CD4-positive, alpha-beta T cell treated with Interleukin-1 beta for 1 hour (primary cell): ENCODE measurements around the gene TCEANC2.
A peak's percentile ranks its signal among the peaks of the same experiment; 100 is the strongest.

Source experiments
- DNase-seq, 2 donors: peaks; one replicate each; pipeline ENCODE4 v3.0.0-alpha.2; 2020 to 2022

The TCEANC2 gene

DNA sequence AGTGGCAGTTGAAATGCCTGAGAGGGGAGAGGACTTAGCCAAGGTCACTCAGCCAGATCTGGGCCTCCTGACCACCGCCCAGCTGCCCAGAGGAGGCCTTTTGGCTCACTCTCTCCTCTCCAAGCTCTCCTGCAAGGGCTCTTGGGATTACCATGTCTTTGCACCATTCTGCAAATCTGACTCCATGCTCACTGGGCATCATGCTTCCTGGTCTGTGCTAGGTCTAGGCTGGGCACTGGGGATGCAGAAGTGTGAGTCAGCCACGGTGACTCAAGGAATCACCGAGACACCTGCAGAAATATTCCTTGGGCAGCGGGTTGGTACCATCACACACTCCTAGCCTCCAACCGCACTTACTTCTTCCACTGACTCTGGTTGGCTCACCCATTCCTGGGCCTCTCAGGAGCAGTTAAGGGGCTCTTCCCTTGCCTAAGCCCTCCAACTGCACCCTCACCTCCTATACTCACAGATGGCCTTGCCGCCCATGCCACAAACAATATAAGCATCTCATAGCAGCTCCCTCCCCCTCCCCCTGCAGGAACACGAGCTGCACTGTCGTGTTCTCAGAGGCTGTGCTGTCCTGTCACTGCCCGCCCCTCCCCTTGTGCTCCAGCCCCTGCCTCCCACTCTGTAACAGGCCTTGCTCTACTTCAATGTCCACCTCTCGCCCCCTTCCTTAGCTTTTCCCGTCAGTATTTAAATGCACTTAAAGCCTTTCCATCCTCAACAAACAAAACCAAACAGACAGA is 64.6 kb downstream of the TCEANC2 start:
- no peak for DNase-seq

DNA sequence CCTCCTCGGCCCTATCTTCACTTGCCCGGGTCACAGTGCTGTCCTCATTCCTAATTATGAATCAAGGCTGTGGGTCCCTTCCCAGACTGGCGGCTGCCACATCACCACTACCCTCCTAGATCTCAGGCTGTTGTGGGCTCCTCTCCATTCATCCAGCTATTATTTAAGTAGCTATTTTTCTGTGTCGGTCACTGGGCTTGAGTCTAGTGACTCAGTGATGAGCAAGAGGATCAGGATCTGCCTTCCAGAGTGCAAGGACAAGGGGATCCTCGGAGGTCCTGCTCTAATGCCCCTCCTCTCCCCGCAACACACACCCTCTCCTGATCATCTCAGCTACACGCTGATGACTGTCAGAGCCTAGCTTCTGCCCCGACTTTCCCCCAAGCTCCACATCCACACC is 65.3 kb downstream of the TCEANC2 start:
- no peak for DNase-seq

DNA sequence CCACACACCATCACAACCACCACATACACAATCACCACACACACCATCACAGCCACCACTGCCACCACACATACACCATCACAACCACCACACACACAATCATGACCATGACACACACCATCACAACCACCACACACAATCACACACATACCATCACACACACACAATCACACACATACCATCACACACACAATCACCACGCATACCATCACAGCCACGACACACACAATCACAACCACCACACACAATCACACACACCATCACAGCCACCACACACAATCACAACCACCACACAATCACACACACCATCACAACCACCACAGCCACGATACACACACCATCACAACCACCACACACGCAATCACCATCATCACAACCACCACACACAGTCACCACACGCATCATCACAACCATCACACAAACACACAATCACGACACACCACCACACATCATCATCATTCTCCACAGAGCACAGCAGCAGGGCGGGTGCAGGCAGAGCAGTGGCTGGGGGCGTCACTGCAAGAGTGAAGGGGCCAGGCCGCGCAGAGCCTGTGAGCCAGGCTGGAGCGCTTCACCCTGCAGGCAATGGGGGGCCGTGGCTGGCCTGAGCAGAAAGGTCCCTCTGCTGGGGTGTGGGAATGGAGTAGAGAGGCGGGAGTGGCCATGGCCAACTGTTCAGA is 66.8 kb downstream of the TCEANC2 start:
- DNase-seq = no peak

DNA sequence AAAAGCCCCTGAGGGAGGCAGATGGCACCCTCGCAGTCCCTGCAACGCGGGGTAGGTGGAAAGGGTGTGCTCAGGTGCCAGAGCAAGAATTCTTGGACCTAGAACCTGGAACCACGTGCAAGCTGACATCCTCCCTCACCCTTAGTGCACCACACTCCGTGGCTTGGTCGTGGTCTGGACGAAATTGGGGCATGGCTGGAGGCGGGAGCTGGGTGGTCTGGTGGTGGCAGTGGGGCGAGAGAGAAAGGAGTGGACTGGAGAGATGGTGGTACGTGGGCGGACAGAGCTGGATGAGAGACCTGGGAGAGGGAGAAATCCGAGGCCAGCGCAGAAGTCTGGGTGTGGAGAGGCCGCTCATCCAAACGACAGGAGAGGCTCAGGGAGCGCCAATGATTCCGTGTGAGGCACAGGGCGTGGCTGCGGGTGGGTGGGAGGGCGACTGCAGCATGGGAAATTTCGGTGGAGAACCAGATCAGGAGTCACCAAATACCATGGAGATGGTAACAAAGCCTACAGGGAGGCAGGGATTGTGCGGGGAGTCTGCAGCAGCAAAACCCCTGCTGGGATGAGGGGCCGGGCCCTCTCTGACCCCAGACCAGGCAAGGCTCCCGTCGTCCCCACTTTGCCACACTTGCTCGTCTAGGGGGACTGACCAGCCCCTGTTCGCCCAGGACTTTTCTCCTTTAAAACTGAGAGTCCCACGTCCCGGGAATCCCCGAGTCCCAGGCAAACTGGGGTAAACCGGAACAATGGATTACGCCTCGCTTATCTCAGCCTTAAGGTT is 67.5 kb downstream of the TCEANC2 start:
- DNase-seq = no peak

DNA sequence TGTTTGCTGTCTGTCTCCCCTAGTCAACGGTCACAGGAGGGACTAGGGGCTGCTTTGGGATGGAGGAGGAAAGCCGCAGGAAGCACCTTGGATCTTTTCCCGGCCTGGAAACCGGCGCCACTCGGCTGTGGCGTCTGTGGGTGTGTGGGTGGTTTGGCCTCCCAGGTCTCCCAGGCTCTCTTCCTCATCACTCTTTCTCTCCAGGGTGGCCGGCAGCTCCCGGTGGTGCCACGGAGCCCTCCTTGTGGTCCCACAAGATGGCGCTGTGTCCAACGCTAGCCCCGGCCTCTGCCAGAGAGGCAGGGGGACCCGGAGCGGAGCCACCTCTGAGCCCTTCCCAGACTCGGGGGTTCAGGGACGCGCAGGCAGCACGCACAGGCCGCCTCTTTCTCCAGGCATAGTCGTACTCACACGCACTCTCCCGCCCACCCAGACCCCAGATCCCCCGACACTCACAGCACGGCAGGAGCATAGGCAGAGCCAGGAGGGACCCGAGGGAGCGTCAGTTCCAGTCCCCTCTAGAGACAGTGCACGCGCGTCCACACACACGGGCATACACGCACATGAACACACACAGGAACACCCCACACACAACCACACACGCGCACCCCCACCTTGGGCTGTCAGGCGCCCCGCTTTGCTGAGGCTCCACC is 68.2 kb downstream of the TCEANC2 start:
- peak; percentile 56 to 62 for DNase-seq

DNA sequence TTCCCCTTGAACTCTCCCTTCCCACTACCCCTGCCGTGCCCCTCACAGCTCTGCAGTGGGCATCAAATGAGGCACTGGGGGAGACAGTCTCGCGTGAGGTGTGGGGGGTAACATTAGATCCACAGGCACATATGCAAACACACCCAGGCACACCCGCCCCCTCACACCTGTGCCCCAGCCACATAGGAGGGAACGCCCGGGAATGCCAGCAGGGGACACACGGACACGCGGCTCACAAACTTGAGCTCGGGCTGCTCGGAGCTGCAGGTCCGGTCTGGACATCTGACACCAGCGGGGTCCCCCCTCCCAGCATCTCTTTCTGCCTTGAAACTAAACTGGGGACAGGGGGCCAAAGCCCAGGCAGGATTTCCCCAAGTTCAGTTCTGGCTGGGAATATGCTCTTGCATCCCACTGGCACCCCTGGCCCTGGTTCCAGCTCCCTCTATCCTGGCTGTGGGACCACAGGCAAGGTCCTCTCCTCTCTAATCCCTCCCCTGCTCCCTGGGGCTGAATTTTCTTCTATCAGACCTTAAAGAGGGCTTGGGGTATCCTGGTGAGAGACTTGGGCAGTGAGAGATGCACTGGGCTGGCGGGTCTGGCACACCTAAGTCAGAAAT is 68.8 kb downstream of the TCEANC2 start:
- no peak for DNase-seq

DNA sequence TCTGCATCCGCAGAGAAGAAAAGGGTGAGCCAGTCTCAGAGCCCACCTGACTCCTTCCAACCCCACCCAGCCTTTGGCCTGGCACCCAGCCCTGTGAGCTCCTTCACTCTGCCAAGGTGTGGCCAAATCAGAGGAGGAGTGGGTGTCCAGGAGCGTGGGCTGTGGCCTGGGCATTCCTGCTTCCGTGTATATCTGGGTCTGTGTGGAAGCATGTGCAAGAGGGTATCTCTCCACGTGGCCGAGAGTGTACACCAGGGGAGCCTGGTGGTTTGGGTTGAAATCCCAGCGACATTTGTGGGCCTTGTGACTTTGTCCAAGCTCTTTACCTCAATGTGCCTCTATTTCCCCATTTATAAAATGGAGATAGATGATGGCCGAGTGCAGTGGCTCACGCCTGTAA is 69.6 kb downstream of the TCEANC2 start:
- no peak for DNase-seq

DNA sequence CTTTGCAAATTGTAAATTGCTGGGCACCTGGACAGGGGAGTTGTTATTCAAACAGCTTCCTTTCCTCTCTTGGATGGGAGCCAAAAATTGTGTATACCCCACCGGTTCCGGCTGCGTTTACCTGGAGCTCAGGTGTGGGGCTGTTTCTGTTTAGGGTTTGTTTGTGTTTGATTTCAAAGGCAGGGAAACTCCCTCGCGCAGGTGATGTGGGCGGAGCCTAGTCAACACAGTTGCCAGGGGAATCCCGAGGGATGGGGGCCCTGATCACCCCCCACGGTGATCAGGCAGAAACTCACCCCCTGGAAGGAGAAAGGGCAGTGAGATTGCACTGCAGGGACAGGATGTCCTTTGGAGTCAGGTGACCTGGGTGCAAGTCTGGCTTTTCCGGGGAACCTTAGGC is 71.1 kb downstream of the TCEANC2 start:
- no peak for DNase-seq

DNA sequence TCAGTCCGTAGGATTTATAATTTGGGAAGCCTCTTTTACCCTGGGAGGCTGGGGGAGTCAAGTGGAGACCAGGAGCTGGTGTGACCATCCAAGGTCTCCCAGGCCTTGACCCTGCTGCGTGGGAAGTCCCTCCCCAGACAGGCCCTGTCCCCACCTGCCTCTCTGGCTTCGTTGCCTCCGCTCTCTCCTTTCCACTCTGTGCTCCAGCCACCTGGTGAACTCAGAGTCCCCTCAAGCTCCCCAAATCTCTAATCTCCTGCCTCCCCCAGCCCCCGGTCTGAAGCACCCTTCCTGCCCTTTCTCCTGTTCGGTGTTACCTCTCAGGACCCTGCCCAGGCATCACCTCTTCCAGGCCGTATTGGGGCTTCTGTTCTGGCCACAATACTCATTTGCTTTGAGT is 71.5 kb downstream of the TCEANC2 start:
- DNase-seq = no peak

DNA sequence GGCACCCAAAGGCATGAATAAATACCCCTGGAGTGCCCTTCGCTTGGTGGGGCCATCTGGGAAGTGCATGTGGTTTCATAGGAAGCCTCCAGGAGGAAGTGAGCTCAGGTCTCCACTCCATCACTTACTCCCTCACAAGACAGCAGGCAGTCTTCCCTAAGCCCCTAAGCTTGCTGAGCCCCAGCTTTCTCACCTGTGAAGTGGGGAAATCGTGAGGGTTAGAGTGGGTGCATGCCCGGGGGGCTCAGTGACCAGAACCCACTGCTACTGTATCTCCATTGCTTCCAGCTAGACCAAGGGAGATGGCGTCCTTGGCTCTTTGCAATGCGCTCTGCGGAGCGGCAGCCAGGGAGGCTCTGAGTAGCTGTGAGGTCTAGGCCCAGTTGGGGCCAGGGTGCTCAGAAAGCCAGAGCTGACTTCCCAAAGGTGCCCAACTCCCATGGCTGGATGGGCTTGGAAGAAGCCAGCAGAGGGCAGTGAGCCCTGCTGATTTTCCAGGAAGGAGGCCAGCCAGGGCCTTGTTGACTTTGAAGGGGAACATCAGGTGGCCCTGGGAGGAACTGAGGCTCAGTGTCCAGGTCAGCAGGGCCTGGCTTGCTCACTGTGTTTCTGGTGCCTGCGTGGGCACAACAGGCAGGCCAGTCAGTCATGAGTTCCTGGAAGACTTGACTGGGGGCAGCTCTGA is 72.1 kb downstream of the TCEANC2 start:
- no peak for DNase-seq

DNA sequence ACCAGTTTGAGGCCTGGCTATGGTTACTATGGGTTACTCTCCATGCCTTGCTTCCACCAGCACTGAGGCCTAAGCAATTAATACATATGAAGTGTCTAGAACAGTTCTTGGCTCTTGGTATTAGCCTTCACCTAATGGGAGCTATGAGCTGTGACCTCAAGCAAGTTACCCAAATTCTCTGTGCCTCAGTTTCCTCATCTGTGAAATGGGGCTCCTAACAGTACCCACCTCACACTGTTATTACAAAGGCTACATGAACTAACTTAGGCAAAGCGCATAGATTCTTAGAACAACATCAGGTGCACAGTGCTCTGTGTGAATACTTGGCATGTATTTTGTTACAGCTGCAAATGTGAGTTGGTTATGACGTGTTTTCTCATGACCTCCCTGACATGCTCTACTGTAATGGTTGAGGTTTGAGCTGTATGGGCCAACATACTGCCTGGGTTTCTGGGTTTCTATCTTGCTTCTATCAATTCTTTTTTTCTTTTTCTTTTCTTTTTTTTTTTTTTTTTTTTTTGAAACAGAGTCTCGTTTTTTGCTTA is 72.9 kb downstream of the TCEANC2 start:
- no peak for DNase-seq

DNA sequence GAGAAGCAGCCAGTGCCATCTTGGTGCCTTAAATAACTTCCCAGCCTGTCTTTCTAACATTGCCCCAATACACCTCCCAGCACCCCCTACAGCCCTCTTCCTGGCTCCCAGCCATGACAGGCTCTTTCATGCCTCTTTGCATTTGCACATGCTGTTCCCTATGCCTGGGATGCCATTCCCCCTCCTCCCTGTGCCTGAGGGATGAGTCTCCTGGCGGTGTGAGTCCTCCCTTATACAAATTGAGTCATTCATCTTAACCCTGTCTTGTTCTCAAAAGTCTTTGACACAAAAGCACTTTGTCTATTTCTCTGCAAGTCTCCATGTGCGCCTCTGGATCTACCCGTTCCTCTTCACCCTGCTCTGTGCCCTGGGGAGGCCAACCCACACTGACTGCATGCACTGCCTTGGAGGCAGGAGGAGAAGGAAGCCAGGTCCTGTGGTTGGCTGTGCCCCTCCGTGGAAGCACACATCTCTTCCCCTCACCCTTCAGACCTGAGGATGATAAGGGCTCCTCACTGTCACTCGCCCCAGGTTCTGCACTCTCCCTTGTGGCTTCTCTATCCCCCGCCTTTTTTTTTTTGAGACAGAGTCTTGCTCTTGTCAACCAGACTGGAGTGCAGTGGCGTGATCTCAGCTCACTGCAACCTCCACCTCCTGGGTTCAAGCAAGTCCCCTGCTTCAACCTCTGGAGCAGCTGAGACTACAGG is 74.3 kb downstream of the TCEANC2 start:
- DNase-seq = no peak

DNA sequence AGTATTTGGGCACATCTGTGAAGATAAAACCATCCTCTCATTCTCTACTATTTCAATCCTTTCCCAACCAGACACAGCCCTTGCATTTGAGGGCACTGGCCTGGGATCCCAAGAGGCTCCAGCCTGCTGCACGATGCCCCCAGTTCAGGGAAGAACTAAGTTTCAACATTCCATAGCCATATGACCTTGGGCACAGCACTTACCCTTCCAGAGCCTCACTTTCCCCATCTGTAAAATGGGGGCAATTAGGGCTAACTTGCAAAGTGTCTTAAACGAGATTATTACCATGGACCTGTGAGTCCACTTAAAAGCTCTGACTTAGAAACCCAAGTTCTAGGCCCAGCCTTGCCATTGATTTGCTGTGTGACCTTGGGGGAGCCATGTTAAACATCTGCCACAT is 76.5 kb downstream of the TCEANC2 start:
- no peak for DNase-seq

DNA sequence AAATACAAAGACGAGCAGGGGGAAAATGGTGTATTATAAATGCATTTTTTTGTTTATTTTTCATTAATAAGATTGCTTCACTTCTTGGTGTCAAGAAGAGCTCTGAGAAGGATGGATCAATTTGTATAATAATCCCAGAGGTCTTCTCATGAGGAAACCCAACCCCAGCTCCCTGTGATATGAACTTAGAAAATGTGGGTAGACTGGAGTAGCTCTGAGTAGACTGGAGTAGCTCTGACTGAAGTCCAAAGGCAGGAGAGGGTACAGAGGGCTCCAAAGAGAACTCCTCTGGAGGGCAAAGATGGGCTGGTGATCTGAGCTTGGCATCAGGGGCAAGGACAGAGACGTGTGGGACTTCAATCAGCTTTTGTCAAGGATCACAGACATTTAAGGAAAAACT is 78.0 kb downstream of the TCEANC2 start:
- DNase-seq = no peak

DNA sequence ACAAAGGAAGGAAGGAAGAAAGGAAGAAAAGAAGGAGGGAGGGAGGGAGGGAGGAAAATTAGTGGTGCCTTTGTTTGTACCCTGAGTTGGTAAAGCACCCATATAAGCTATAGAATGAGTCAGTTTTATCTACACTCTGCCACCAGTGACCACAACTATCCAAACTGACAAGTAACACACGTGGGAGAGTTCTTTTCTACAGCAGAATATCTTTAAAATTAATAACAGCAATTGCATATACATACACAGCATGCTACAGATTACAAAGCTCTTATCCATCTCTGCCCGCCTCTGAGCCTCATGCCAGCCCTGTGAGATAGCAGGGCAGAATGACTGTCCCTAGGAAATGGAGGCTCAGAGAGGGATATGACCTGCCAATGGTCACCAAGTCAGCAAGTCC is 79.1 kb downstream of the TCEANC2 start:
- DNase-seq = no peak

DNA sequence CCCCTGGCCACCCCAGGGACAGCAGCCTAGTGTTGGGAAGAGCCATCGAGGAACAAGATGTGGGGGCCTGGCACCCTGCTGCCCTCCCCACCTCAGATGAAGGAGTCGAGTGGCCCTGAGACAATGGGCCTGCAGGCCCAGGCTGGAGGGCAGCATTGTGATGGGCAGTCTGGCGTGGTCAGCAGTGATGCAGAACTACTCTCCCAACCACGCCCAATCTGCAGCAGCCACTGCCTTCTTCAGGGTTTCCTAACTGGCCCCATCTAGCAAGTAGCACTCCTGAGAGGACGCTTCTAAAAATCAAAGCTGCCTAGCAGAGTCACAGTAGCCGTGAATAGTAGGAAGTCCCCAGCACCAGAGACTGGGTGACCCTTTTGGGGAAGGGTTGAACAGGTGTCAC is 80.9 kb downstream of the TCEANC2 start:
- DNase-seq = no peak

DNA sequence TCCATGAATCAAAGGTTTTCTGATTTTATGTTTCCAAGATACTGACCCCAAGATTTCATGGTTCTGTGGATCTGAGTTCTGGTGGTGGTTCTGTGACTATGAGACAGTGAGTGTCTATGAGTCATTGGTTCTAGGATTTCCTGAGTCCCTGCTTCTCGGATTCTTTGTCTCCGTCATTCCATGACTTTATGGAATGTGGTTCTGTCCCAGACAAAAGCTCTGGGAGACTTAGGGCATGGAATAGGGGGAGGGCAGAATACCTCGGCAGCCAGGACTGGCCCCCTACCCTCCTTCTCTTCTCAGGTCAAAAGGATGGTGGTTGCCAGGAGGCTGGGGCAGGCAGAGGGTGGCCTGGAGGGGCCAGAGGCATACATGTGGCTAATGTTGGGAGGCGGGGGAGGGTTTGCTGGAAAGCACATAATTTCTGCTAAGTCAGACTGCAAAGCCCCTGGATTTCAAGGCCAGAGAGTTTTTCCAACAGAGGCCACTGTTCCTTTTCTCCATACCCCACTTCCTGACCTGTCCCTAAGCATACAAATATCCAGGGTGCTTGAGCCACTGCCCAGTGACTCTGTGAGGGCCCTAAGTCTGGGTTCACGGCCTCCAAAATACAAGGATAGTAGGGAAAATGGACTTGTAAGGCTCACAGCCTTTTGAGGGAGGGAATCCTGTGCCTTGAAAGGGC is 82.2 kb downstream of the TCEANC2 start:
- DNase-seq = no peak

DNA sequence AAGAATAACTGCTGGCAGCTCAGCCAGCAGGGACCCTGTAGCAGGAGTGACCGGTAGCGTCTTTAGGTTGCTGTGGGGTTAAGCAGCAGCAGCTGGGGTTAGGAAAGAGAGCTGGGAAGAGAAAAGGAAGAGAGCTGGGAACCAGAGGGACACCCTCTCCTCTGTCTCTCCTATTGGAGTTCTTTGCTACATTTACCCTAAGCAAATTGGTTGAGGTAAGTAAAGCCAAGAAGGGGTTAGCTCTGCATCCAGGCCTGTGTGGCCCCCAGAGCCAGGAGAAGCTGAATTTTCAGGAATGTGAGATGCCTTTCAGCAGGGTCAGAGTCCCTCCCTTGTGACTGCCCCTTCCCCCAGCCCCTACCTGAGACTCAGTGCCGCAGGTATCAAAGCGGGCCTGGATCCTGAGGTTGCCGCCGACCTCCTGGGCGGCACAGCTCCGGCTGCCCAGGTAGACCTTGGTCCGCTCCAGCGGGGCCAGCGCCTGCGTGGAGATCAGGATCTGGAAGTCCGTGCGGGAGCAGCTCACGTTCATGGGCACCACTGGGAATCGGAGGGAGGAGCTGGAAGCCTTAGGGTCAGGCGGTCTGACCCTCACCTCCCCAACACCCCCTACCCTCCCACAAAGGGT is 83.0 kb downstream of the TCEANC2 start:
- DNase-seq = no peak

DNA sequence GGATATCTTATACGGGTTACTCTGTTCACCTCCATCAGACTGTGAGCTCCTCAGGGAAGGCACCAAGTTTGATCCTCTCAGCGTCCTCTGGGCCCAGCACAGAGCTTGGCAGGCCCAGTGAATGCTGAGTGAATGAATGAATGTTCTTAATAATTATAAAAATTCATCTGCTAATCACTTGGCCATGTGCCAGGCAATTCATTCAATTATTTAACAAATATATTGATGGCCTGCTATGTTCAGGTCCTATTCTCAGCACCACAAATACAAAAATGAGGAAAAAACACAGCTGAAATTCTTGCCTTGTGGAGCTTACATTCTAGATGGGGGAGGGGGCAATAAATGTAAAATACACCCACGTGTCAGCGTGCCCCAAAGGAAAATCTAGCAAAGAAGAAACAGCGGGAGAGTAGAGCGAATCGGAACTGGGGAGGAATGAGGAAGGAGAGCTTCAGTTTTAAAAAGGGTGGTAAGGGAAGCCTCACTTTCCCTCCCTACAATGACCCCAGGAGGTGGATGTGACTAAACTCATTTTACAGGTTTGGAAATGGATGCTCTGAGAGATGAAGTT is 83.6 kb downstream of the TCEANC2 start:
- no peak for DNase-seq

DNA sequence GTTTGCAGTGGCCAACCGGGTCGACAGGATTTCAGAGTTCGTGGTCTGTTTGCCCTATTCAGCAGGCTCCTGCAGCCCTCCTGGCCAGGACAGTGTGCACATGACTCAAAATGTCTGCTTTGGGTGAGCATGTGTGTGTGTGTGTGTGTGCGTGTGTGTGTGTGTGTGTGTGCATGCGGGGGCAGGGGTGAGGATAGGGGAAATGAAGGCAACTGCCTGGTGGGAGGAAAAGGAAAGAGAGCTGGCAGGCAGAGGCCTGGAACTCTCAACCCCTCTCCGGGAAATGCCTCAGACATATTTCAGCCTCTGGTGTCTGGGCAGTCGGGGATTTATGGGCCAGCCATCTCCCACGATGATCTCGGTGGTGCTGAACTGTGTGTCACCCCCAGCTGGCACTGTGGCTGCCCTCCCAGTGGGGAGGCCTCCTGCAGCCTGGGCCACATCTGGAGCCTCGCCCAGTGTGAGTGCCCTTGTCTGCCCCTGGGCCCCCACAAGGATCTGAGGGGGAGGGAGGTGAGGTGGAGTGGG is 84.2 kb downstream of the TCEANC2 start:
- DNase-seq = no peak
